Putamen (tissue), 1 donor: ENCODE measurements around the gene STMN1.

Experiments used
- DNase-seq: peaks from one replicate; pipeline ENCODE4 v3.0.0-alpha.2; 2016; ENCODE audit warnings: low spot score

The STMN1 gene

GRCh38 chr1:25895365-25895990, 10.7 kb downstream of the STMN1 start:
- peak; percentile 92 for DNase-seq

- no peak for DNase-seq
Observed at GRCh38 chr1:25893116-25893515, 13.1 kb downstream of the STMN1 start.

GRCh38 chr1:25891606-25892005, 14.6 kb downstream of the STMN1 start:
- no peak for DNase-seq

- DNase-seq: no peak
Observed at GRCh38 chr1:25890239-25891034, 15.8 kb downstream of the STMN1 start.

- DNase-seq: no peak
Observed at GRCh38 chr1:25889470-25889869, 16.7 kb downstream of the STMN1 start.

- DNase-seq: no peak
Observed at GRCh38 chr1:25888426-25888987, 17.7 kb downstream of the STMN1 start.

- DNase-seq: no peak
Observed at GRCh38 chr1:25885602-25886001, 20.6 kb downstream of the STMN1 start.

GRCh38 chr1:25881266-25881665, 25.0 kb downstream of the STMN1 start:
- no peak for DNase-seq

GRCh38 chr1:25880518-25880917, 25.7 kb downstream of the STMN1 start:
- DNase-seq: no peak

- no peak for DNase-seq
Observed at GRCh38 chr1:25879675-25880074, 26.5 kb downstream of the STMN1 start.

GRCh38 chr1:25878690-25879089, 27.5 kb downstream of the STMN1 start:
- no peak for DNase-seq

GRCh38 chr1:25877155-25877554, 29.1 kb downstream of the STMN1 start:
- DNase-seq: no peak

GRCh38 chr1:25876693-25877077, 29.5 kb downstream of the STMN1 start:
- no peak for DNase-seq

GRCh38 chr1:25875856-25876692, 30.1 kb downstream of the STMN1 start:
- no peak for DNase-seq

GRCh38 chr1:25875154-25875855, 30.9 kb downstream of the STMN1 start, which contains the start of gene PAQR7:
Gene PAQR7 (minus strand): TSS chr1:25875708. CDS start chr1:25863839, 11,869 bp downstream.
- peak; percentile 66 for DNase-seq

GRCh38 chr1:25874635-25875153, 31.5 kb downstream of the STMN1 start:
- DNase-seq: no peak

GRCh38 chr1:25874209-25874608, 32.0 kb downstream of the STMN1 start:
- no peak for DNase-seq

GRCh38 chr1:25873120-25873519, 33.1 kb downstream of the STMN1 start:
- DNase-seq: no peak

GRCh38 chr1:25872713-25873112, 33.5 kb downstream of the STMN1 start:
- DNase-seq: no peak

- no peak for DNase-seq
Observed at GRCh38 chr1:25871704-25872494, 34.3 kb downstream of the STMN1 start.
